Measurements from ENCODE around the gene SLC16A12.

- no peak for TF ChIP-seq POLR2A (IDR thresholded peaks at IDR 0.05)
- TF ChIP-seq CTCF (IDR thresholded peaks at IDR 0.05): no peak
These were observed 121.9 kb downstream of the SLC16A12 start for GRCh38 chr10:89413398-89413912.
